Stimulated activated CD8-positive, alpha-beta memory T cell treated with anti-CD3 and anti-CD28 coated beads, Interleukin-15, amount 100 ng/mL, for 24 hours (primary cell): ENCODE measurements around the gene GSTP1.
"Not testable (repeated sequence)": the region's sequence is repeated elsewhere in the genome, so short reads cannot be mapped to it uniquely, and the experiment has no call there.

ENCODE experiments used
- DNase-seq: peaks from one replicate; pipeline ENCODE4 v3.0.0-alpha.2; 2020; ENCODE audit warnings: low read depth

Gene GSTP1

GRCh38 chr11:67563705-67564114 lies 19.9 kb upstream of the GSTP1 start:
- DNase-seq: not testable (repeated sequence)

- DNase-seq: no peak
Measured at GRCh38 chr11:67564230-67564629, 19.4 kb upstream of the GSTP1 start.

GRCh38 chr11:67571443-67571842 lies 12.2 kb upstream of the GSTP1 start:
- no peak for DNase-seq

- no peak for DNase-seq
Measured at GRCh38 chr11:67572305-67572704, 11.3 kb upstream of the GSTP1 start.

DNA sequence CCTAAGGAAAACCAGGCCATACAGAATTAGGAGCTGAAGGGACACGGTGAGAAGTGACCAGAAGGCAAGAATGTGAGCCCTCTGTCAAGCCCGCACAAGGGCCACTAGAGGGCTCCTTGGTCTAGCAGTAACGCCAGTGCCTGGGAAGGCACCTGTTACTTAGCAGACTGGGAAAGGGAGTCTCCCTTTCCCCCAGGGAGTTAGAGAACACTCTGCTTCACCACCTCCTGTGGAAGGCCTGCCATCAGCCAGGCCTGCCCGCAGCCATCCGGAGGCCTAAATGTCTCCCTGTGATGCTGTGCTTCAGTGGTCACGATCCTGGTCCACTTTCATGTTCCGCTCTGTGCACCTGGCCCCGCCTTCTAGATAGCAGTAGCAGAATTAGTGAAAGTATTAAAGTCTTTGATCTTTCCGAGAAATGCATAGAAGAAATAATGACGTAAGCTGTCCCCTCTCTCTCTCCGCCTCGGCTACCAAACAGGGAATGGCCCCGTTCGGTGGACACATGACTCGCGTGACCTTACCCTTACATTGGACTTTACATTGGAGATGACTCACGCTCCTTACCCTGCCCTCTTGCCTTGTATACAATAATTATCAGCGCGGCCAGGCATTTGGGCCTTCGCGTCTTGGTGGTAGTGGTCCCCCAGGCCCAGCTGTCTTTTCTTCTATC lies 10.7 kb upstream of the GSTP1 start:
- no peak for DNase-seq

DNA sequence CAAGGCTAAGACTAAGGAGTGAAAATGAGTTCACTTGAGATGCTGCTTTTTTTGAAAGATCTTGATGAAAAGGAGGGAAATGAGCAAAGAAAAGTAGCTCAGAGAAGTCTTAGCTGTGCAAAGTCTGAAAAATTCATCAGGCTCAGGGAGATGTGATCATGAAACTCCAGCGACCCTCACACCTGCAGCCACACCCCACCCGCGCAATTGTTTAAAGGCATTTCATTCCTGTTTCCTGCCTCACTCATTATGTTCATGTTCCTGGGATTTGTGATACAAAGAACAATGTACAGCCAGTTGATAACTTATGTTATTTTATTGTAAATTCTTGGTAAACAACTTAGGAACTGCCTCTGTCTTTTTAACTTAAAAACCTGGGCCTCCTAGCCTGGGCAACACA lies 8.7 kb upstream of the GSTP1 start:
- DNase-seq: no peak

GRCh38 chr11:67576735-67577475 lies 6.7 kb upstream of the GSTP1 start:
- DNase-seq: no peak

GRCh38 chr11:67577951-67578350 lies 5.7 kb upstream of the GSTP1 start:
- DNase-seq: no peak

DNA sequence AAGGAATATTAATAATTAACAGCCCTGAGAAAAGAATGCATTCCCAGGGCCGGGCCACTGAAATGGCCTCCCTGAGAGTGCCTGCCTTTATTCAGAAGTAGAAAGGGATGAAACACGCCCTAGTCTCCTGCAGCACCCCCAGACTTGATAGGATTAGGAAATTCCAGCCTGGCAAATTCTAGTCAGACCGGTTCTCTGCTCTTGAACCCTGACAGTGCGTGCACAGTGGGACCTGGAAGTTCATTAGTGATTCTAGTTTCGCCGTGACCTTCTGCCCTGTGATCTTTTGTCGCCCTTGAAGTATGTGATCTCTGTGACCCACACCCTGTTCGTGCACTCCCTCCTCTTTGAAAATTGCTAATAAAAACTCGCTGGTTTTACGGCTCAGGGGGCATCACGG lies 2.1 kb upstream of the GSTP1 start:
- DNase-seq: no peak

DNA sequence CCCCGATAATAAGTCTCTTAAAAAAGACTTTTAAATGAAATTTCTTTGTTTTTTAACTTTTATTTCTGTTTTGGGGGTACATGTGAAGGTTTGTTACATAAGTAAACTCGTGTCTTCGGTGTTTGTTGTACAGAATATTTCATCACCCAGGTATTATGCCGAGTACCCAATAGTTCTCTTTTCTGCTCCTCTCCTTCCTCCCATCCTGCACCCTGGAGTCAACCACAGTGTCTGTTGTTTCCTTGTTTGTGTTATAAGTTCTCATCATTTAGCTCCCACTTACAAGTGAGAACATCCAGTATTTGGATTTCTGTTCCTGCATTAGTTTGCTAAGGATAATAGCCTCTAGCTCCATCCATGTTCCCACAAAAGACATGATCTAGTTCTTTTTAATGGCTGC lies 1.6 kb upstream of the GSTP1 start:
- DNase-seq: no peak

DNA sequence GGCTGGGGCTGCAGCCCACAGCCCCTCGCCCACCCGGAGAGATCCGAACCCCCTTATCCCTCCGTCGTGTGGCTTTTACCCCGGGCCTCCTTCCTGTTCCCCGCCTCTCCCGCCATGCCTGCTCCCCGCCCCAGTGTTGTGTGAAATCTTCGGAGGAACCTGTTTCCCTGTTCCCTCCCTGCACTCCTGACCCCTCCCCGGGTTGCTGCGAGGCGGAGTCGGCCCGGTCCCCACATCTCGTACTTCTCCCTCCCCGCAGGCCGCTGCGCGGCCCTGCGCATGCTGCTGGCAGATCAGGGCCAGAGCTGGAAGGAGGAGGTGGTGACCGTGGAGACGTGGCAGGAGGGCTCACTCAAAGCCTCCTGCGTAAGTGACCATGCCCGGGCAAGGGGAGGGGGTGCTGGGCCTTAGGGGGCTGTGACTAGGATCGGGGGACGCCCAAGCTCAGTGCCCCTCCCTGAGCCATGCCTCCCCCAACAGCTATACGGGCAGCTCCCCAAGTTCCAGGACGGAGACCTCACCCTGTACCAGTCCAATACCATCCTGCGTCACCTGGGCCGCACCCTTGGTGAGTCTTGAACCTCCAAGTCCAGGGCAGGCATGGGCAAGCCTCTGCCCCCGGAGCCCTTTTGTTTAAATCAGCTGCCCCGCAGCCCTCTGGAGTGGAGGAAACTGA lies 731 bp downstream of the GSTP1 start:
- DNase-seq: no peak

- DNase-seq: no peak
Measured at GRCh38 chr11:67584881-67585873, 1.6 kb downstream of the GSTP1 start.

DNA sequence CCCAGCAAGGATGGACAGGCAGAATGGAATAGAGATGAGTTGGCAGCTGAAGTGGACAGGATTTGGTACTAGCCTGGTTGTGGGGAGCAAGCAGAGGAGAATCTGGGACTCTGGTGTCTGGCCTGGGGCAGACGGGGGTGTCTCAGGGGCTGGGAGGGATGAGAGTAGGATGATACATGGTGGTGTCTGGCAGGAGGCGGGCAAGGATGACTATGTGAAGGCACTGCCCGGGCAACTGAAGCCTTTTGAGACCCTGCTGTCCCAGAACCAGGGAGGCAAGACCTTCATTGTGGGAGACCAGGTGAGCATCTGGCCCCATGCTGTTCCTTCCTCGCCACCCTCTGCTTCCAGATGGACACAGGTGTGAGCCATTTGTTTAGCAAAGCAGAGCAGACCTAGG lies 2.3 kb downstream of the GSTP1 start:
- DNase-seq: no peak

GRCh38 chr11:67586568-67587250 lies 3.1 kb downstream of the GSTP1 start:
- DNase-seq: no peak

- no peak for DNase-seq
Measured at GRCh38 chr11:67588136-67588503, 4.5 kb downstream of the GSTP1 start.

DNA sequence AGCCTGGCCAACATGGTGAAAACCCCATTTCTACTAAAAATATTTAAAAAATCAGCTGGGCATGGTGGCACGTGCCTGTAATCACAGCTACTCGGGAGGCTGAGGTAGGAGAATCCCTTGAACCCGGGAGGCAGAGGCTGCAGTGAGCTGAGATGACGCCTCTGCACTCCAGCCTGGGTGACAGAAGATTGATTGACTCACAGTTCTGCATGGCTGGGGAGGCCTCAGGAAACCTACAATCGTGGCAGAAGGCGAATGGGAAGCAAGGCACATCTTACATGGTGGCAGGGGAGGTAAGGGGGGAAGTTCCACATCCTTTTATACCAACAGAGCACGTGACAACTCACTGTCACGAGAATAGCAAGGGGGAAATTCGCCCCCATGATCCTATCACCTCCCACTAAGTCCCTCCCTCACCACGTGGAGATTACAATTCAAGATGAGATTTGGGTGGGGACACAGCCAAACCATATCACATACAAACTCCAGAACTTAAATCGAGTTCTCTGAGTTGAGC lies 5.3 kb downstream of the GSTP1 start:
- DNase-seq: not testable (repeated sequence)

DNA sequence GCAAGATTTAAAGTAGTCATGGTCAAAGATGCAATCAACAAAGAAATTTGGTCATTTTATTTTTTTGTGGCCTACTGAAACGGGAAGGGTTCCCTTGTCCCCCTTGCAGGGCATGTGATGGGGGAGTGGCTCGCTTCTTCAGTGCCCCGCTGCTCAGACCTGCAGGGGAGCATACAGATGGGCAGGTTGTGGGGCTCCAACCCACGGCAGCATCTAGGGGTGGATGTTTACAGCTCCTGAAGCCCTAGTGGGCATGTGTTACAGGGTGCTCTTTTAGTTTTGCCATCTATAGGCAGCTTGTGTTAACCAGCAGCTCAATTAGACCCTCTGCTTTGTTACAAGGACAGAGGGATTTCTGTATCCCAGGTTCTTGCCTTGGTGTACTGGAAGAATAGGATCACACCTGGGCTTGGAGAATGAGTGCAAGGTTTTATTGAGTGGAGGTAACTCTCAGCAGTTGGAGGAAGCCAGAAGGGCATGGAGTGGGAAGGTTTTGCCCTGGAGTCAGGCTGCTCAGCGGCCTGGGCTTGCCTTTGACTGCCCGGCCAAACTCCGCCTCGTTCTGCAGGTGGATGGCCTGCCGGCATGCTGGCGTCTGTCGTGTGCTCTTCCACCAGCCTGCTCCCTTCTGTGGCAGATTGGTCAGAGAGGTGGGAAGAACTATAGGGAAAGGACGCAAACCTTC lies 9.4 kb downstream of the GSTP1 start:
- DNase-seq: no peak

DNA sequence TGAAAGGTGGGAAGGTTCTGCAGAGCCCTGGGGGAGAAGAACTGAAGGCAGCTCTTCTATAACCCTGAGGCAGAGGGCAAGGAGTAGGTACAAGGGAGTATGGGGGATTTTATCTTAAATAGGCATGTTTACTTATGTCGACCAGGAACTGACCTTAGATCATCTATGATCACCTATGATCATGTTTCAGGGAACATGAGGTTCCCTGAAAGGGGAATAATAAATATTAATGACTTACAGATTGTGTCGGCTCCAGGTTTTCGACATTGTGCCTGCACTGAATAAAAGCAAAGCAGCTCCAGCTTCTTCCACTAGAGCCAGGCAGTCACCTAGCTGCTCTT lies 9.9 kb downstream of the GSTP1 start:
- no peak for DNase-seq

GRCh38 chr11:67594480-67594879 lies 10.9 kb downstream of the GSTP1 start:
- no peak for DNase-seq

- no peak for DNase-seq
Measured at GRCh38 chr11:67596753-67597300, 13.2 kb downstream of the GSTP1 start.
